DOHH2 (cell line): ENCODE results near the gene TTLL9.

Experiments
- CTCF ChIP-seq: fragments of 200-600 bp; sonication (generic); IDR thresholded peaks from one replicate; pipeline ENCODE4 v1.5.1; 2014; ENCODE audit warnings: antibody characterized with exemption, mild to moderate bottlenecking, low read depth, low read length; ENCODE audit not compliant: poor library complexity, severe bottlenecking
- EZH2phosphoT487 ChIP-seq: fragments of 200-600 bp; sonication (generic); IDR thresholded peaks from 2 replicates; pipeline ENCODE4 v1.6.1; 2017; ENCODE audit warnings: borderline replicate concordance, mild to moderate bottlenecking, antibody characterized with exemption, low read length, moderate library complexity, mixed read lengths

GRCh38 chr20:31918466-31919105 lies 48.2 kb downstream of the TTLL9 start:
- TF ChIP-seq CTCF (no peak), EZH2phosphoT487 (no peak)
